ENCODE data around the gene BMPER.

The BMPER gene

GRCh38 chr7:34013421-34013820, 108.1 kb downstream of the BMPER start:
- H2AFZ ChIP-seq (ENCODE audit: low read depth, low read length, severe bottlenecking) = no peak overlapping the region
- no peak overlapping the region for H3K27ac ChIP-seq (ENCODE audit: low read depth, low read length)
- H3K4me2 ChIP-seq (ENCODE audit: low read depth, low read length, poor library complexity, severe bottlenecking) = no peak overlapping the region
- no peak overlapping the region for H3K9ac ChIP-seq (ENCODE audit: low read length)
- H3K27me3 ChIP-seq (ENCODE audit: low read length) = no peaks in the 10 kb centered on the region
- no peaks in the 10 kb centered on the region for H3K9me3 ChIP-seq (ENCODE audit: insufficient read depth, low read length)
- no peaks in the 10 kb centered on the region for H3K9me2 ChIP-seq (replicated peaks; ENCODE audit: insufficient read depth, low read length)
- no peaks in the 10 kb centered on the region for H3K36me3 ChIP-seq (ENCODE audit: low read length)
- H3K4me3 ChIP-seq (ENCODE audit: insufficient read depth, low read length, poor library complexity, severe bottlenecking) = no peak overlapping the region
- no peak for TF ChIP-seq CTCF (IDR thresholded peaks at IDR 0.05; ENCODE audit: insufficient read depth, low read length, poor library complexity, severe bottlenecking)
- no peak for TF ChIP-seq EZH2phosphoT487 (conservative IDR thresholded peaks at IDR 0.05; ENCODE audit: low read length)
- H3K79me2 ChIP-seq (ENCODE audit: insufficient read depth, low read length) = no peaks in the 10 kb centered on the region
- H3F3A ChIP-seq (ENCODE audit: insufficient read depth) = no peaks in the 10 kb centered on the region
- H4K20me1 ChIP-seq (ENCODE audit: low read depth, low read length) = no peaks in the 10 kb centered on the region

- H2AFZ ChIP-seq (ENCODE audit: low read depth, low read length, severe bottlenecking) = no peak overlapping the region
- no peak overlapping the region for H3K4me2 ChIP-seq (ENCODE audit: low read depth, low read length, poor library complexity, severe bottlenecking)
- H3K27ac ChIP-seq (ENCODE audit: low read depth, low read length) = no peak overlapping the region
- H4K20me1 ChIP-seq (ENCODE audit: low read depth, low read length) = no peaks in the 10 kb centered on the region
- H3K36me3 ChIP-seq (ENCODE audit: low read length) = no peaks in the 10 kb centered on the region
- no peaks in the 10 kb centered on the region for H3F3A ChIP-seq (ENCODE audit: insufficient read depth)
- H3K9me2 ChIP-seq (replicated peaks; ENCODE audit: insufficient read depth, low read length) = no peaks in the 10 kb centered on the region
- H3K9ac ChIP-seq (ENCODE audit: low read length) = no peak overlapping the region
- no peaks in the 10 kb centered on the region for H3K27me3 ChIP-seq (ENCODE audit: low read length)
- no peak overlapping the region for H3K4me3 ChIP-seq (ENCODE audit: insufficient read depth, low read length, poor library complexity, severe bottlenecking)
- H3K9me3 ChIP-seq (ENCODE audit: insufficient read depth, low read length) = no peaks in the 10 kb centered on the region
- no peak for TF ChIP-seq EZH2phosphoT487 (conservative IDR thresholded peaks at IDR 0.05; ENCODE audit: low read length)
- no peak for TF ChIP-seq CTCF (IDR thresholded peaks at IDR 0.05; ENCODE audit: insufficient read depth, low read length, poor library complexity, severe bottlenecking)
- no peaks in the 10 kb centered on the region for H3K79me2 ChIP-seq (ENCODE audit: insufficient read depth, low read length)
These were observed 110.3 kb downstream of the BMPER start for GRCh38 chr7:34015651-34016050.

- Histone ChIP-seq H3K9ac (ENCODE audit: low read length) (no peak overlapping the region), H3K79me2 (ENCODE audit: insufficient read depth, low read length) (no peaks in the 10 kb centered on the region), H4K20me1 (ENCODE audit: low read depth, low read length) (no peaks in the 10 kb centered on the region), H3K4me3 (ENCODE audit: insufficient read depth, low read length, poor library complexity, severe bottlenecking) (no peak overlapping the region), H3F3A (ENCODE audit: insufficient read depth) (no peaks in the 10 kb centered on the region), H3K9me2 (replicated peaks; ENCODE audit: insufficient read depth, low read length) (no peaks in the 10 kb centered on the region), H2AFZ (ENCODE audit: low read depth, low read length, severe bottlenecking) (no peak overlapping the region), H3K27me3 (ENCODE audit: low read length) (no peaks in the 10 kb centered on the region), H3K9me3 (ENCODE audit: insufficient read depth, low read length) (no peaks in the 10 kb centered on the region), H3K36me3 (ENCODE audit: low read length) (no peaks in the 10 kb centered on the region), H3K27ac (ENCODE audit: low read depth, low read length) (no peak overlapping the region), H3K4me2 (ENCODE audit: low read depth, low read length, poor library complexity, severe bottlenecking) (no peak overlapping the region)
- TF ChIP-seq EZH2phosphoT487 (conservative IDR thresholded peaks at IDR 0.05; ENCODE audit: low read length) (no peak), CTCF (IDR thresholded peaks at IDR 0.05; ENCODE audit: insufficient read depth, low read length, poor library complexity, severe bottlenecking) (no peak)
These were observed 111.5 kb downstream of the BMPER start for GRCh38 chr7:34016876-34017275.
